ENCODE data around the gene MYH14. TPM values are rescaled to one million over a fixed set of nuclear protein-coding genes. Genes with fewer than 3 reads are reported as not detected.
A peak's percentile ranks its signal among the peaks of the same experiment; 100 is the strongest.

The MYH14 gene
- total RNA-seq, 2 donors from 2014 or later, result 55.7 to 67.7 TPM

GRCh38 chr19:50311723-50312635 lies 108.6 kb downstream of the MYH14 start:
- intact Hi-C loops (cut with DNase I), result no loop called here
- ATAC-seq, result peak; percentile 25 to 40
- DNase-seq, result no peak

- DNase-seq (no peak), ATAC-seq (no peak)
- intact Hi-C loops (cut with DNase I), result no loop called here
These were observed 109.8 kb downstream of the MYH14 start for GRCh38 chr19:50312967-50313811.

- DNase-seq, result no peak
- intact Hi-C loops (cut with DNase I), result no loop called here
- no peak for ATAC-seq
These were observed 110.6 kb downstream of the MYH14 start for GRCh38 chr19:50313812-50314536.

- DNase-seq, result no peak
- no peak for ATAC-seq
- intact Hi-C loops (cut with DNase I), result no loop called here
These were observed 111.6 kb downstream of the MYH14 start for GRCh38 chr19:50314724-50315708.

- intact Hi-C loops (cut with DNase I), result no loop called here
- peak in 1 of 2 donors; percentile 47 for ATAC-seq
- no peak for DNase-seq
These were observed 112.5 kb downstream of the MYH14 start for GRCh38 chr19:50315773-50316448.

GRCh38 chr19:50317115-50317514 lies 113.7 kb downstream of the MYH14 start:
- intact Hi-C loops (cut with DNase I), result no loop called here
- DNase-seq (no peak), ATAC-seq (no peak)

GRCh38 chr19:50318438-50318837 lies 115.0 kb downstream of the MYH14 start:
- no peak for DNase-seq
- intact Hi-C loops (cut with DNase I), result no loop called here
- no peak for ATAC-seq

GRCh38 chr19:50319156-50319555 lies 115.7 kb downstream of the MYH14 start:
- no peak for DNase-seq

GRCh38 chr19:50320051-50320450 lies 116.6 kb downstream of the MYH14 start:
- no peak for ATAC-seq
- no peak for DNase-seq
- intact Hi-C loops (cut with DNase I), result no loop called here

More at GRCh38 chr19:50319156-50319555, 115.7 kb downstream of the MYH14 start:
- intact Hi-C loops (cut with DNase I), result no loop called here
- no peak for ATAC-seq

GRCh38 chr19:50320596-50320995 lies 117.2 kb downstream of the MYH14 start:
- intact Hi-C loops (cut with DNase I), result no loop called here

GRCh38 chr19:50321831-50322230 lies 118.4 kb downstream of the MYH14 start:
- intact Hi-C loops (cut with DNase I), result no loop called here
- ATAC-seq, result no peak
- DNase-seq, result no peak

More at GRCh38 chr19:50320596-50320995, 117.2 kb downstream of the MYH14 start:
- no peak for DNase-seq
- no peak for ATAC-seq

GRCh38 chr19:50322234-50322633 lies 118.8 kb downstream of the MYH14 start:
- DNase-seq (no peak), ATAC-seq (no peak)
- intact Hi-C loops (cut with DNase I), result no loop called here

- intact Hi-C loops (cut with DNase I), result no loop called here
- ATAC-seq (no peak), DNase-seq (no peak)
These were observed 119.7 kb downstream of the MYH14 start for GRCh38 chr19:50322931-50323781.

GRCh38 chr19:50323782-50324133 lies 120.3 kb downstream of the MYH14 start:
- intact Hi-C loops (cut with DNase I), result no loop called here
- no peak for DNase-seq
- ATAC-seq, result no peak

GRCh38 chr19:50324331-50324730 lies 120.9 kb downstream of the MYH14 start:
- DNase-seq (no peak), ATAC-seq (no peak)
- intact Hi-C loops (cut with DNase I), result no loop called here

- intact Hi-C loops (cut with DNase I), result no loop called here
- DNase-seq, result peak; percentile 72
- ATAC-seq, result peak; percentile 35 to 50
These were observed 122.1 kb downstream of the MYH14 start for GRCh38 chr19:50325310-50326100.
